Central memory CD4-positive, alpha-beta T cell (primary cell): ENCODE measurements around the gene TBX15.

ENCODE experiments used
- DNase-seq: peaks from one replicate; pipeline ENCODE4 v3.0.0; 2022
- total RNA-seq, 3 experiments: gene quantifications; one replicate each; lab custom pipeline; 2026; lab: John Stamatoyannopoulos, UW

TBX15 gene
- total RNA-seq, result 0 to 0.19 (median 0.04) reads per million in 3 experiments

GRCh38 chr1:118988186-118989005, at the start of gene TBX15:
Gene TBX15, minus strand, starts transcription at chr1:118988343. Its CDS starts 548 bp downstream, at chr1:118987795.
- DNase-seq, result no peak

GRCh38 chr1:119034359-119034758, 46.2 kb upstream of the TBX15 start:
- DNase-seq, result no peak

GRCh38 chr1:119032986-119033385, 44.8 kb upstream of the TBX15 start:
- no peak for DNase-seq

GRCh38 chr1:119027759-119028158, 39.6 kb upstream of the TBX15 start:
- DNase-seq, result no peak

GRCh38 chr1:119026956-119027355, 38.8 kb upstream of the TBX15 start:
- no peak for DNase-seq

- DNase-seq, result no peak
Observed at GRCh38 chr1:119015547-119015946, 27.4 kb upstream of the TBX15 start.

GRCh38 chr1:119012383-119012782, 24.2 kb upstream of the TBX15 start:
- no peak for DNase-seq

GRCh38 chr1:119011706-119012105, 23.6 kb upstream of the TBX15 start:
- no peak for DNase-seq

- DNase-seq, result no peak
Observed at GRCh38 chr1:119011116-119011515, 23.0 kb upstream of the TBX15 start.

GRCh38 chr1:119010201-119010600, 22.1 kb upstream of the TBX15 start:
- DNase-seq, result no peak

- no peak for DNase-seq
Observed at GRCh38 chr1:119009312-119009655, 21.1 kb upstream of the TBX15 start.

GRCh38 chr1:119008483-119009311, 20.6 kb upstream of the TBX15 start:
- DNase-seq, result no peak

GRCh38 chr1:119007670-119008482, 19.7 kb upstream of the TBX15 start:
- DNase-seq, result no peak

GRCh38 chr1:119007339-119007669, 19.2 kb upstream of the TBX15 start:
- no peak for DNase-seq

GRCh38 chr1:119006406-119007279, 18.5 kb upstream of the TBX15 start:
- DNase-seq, result no peak

GRCh38 chr1:119005724-119006405, 17.7 kb upstream of the TBX15 start:
- no peak for DNase-seq

- no peak for DNase-seq
Observed at GRCh38 chr1:119004781-119005180, 16.6 kb upstream of the TBX15 start.

GRCh38 chr1:119004129-119004527, 16.0 kb upstream of the TBX15 start:
- no peak for DNase-seq

- DNase-seq, result no peak
Observed at GRCh38 chr1:119003413-119004128, 15.4 kb upstream of the TBX15 start.

GRCh38 chr1:119002028-119002686, 14.0 kb upstream of the TBX15 start:
- no peak for DNase-seq
